Thoracic aorta (tissue), 2 donors: Measurements from ENCODE around the gene NTRK3. TPM values are rescaled to one million over a fixed set of nuclear protein-coding genes. Genes with fewer than 3 reads are reported as not detected.
A peak's percentile ranks its signal among the peaks of the same experiment; 100 is the strongest.

Experiments
- ATAC-seq: fragments of 150-250 bp; one replicate; pipeline ENCODE4 v1.8.0; 2017; ENCODE audit warnings: low read depth; ENCODE audit not compliant: insufficient number of reproducible peaks, low FRiP score
- DNase-seq: peaks from one replicate; pipeline ENCODE4 v3.0.0-alpha.2; 2020; ENCODE audit warnings: low spot score
- H3K27ac ChIP-seq, 2 donors: fragments of 200-600 bp; sonication (generic); 1 replicate in 1 of 2; 2 replicates in 1 of 2; pipeline ENCODE4 v1.5.1; 2016; ENCODE audit warnings: mild to moderate bottlenecking in 2 of 2, moderate library complexity in 2 of 2
- H3K27me3 ChIP-seq: fragments of 200-600 bp; sonication (generic); replicated peaks from 2 replicates; pipeline ENCODE4 v1.6.0; 2016; ENCODE audit warnings: mild to moderate bottlenecking; ENCODE audit not compliant: insufficient read depth
- H3K36me3 ChIP-seq: fragments of 200-600 bp; sonication (generic); one replicate; pipeline ENCODE4 v1.5.1; 2016
- H3K4me1 ChIP-seq, 2 donors: fragments of 200-600 bp; sonication (generic); 1 replicate in 1 of 2; 2 replicates in 1 of 2; pipeline versions ENCODE4 v1.5.1 to v1.6.0; 2016; ENCODE audit warnings: low read depth in 2 of 2, mild to moderate bottlenecking in 1 of 2; ENCODE audit not compliant: control insufficient read depth in 1 of 2
- H3K4me3 ChIP-seq: fragments of 200-600 bp; sonication (generic); 2 replicates; pipeline ENCODE4 v1.5.1; 2016; ENCODE audit warnings: mild to moderate bottlenecking
- H3K9me3 ChIP-seq: fragments of 200-600 bp; sonication (generic); 2 replicates; pipeline ENCODE4 v1.5.1; 2016
- CTCF ChIP-seq: fragments of 200-600 bp; sonication (generic); IDR thresholded peaks from one replicate; pipeline ENCODE4 v1.5.1; 2019; ENCODE audit warnings: antibody characterized with exemption
- total RNA-seq, 2 donors: library from RNA; depleted of rRNA; stranded (reverse); fragments of >200 nt; gene quantifications; one replicate each; pipeline versions ENCODE4 v1.1.0 to v1.2.3, GENCODE V29; 2016

The NTRK3 gene
- total RNA-seq, 2 donors from 2014 or later: 84.9 to 87.3 TPM

- peaks cover 18 to 40% of the 10 kb centered on the region in 2 donors for H3K4me1 ChIP-seq
- no peaks in the 10 kb centered on the region for H3K9me3 ChIP-seq
- no peak overlapping the region for H3K4me3 ChIP-seq
- peaks cover 3% of the 10 kb centered on the region for H3K36me3 ChIP-seq
- no peak for TF ChIP-seq CTCF
- no peak for ATAC-seq
- H3K27me3 ChIP-seq: no peaks in the 10 kb centered on the region
- H3K27ac ChIP-seq: peak overlapping the region; percentile 33 to 59
- no peak for DNase-seq
Observed at GRCh38 chr15:88127432-88127790, 129.1 kb downstream of the NTRK3 start.

DNA sequence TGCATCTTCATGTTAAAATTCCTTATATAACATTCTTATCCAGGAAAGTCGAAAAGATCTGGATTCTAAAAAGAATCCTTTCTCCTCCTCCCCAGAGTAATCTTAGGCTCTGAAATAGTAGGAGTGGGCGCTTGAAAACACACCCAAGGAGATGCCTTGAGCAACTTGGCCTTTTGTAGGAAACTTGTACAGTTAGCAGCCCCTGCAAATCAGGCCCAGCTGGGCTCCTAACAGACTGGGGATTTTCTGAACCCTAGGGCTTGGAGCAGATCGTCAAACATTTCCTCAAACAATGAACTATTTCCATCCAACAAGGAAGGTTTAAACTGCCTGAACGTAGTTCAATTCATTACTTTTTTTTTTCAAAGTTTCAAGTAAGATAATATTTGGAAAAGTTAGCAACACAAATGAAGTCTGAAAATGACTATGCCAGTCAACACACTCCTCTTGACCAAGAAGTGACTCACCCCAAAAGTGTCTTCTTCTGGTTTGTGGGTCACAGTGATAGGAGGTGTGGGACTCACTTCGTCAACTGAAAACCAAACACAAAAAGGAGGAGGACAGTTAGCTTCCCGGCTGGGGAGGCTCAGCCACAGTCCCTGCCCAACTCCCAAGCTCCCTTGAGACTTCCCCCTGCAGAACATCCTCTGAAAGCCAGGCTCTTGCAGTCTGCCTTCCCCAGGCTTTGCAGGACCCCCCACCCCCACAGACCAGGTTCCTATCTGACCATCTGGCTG is 129.7 kb downstream of the NTRK3 start:
- no peak overlapping the region for H3K4me3 ChIP-seq
- H3K4me1 ChIP-seq: peaks cover 18 to 40% of the 10 kb centered on the region in 2 donors
- ATAC-seq (no peak), DNase-seq (no peak)
- H3K9me3 ChIP-seq: no peaks in the 10 kb centered on the region
- TF ChIP-seq CTCF: no peak
- no peaks in the 10 kb centered on the region for H3K27me3 ChIP-seq
- H3K36me3 ChIP-seq: no peaks in the 10 kb centered on the region
- H3K27ac ChIP-seq: peak overlapping the region; percentile 33 to 59

- ATAC-seq: peak; percentile 68
- peak; percentile 24 for DNase-seq
Observed at GRCh38 chr15:88125576-88125975, 131.0 kb downstream of the NTRK3 start.

DNA sequence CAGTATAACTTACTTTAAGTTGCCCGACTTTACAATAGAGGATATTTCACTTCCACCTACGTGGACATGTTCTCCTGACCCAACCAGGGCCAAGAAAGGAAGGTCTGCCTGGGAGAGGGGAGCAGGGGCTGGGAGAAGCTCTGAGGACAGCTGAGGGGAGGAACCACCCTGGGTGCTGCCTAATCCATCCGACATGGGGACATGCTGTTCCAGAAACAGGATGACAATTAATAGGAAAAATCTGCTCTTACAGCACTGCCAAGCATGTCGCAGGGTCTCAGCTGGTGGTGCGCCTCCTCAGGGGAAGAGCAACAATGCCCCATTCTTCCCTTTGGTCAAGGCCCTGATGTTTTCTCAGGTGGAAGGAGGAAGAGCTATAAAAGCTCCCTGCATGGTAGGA is 132.3 kb downstream of the NTRK3 start:
- H3K4me1 ChIP-seq: peaks cover 18 to 49% of the 10 kb centered on the region in 2 donors
- no peaks in the 10 kb centered on the region for H3K36me3 ChIP-seq
- TF ChIP-seq CTCF: no peak
- H3K4me3 ChIP-seq: no peak overlapping the region
- no peaks in the 10 kb centered on the region for H3K9me3 ChIP-seq
- DNase-seq (no peak), ATAC-seq (no peak)
- no peaks in the 10 kb centered on the region for H3K27me3 ChIP-seq
- H3K27ac ChIP-seq: no peak overlapping the region

More at GRCh38 chr15:88125576-88125975, 131.0 kb downstream of the NTRK3 start:
- peaks cover 18 to 40% of the 10 kb centered on the region in 2 donors for H3K4me1 ChIP-seq
- H3K9me3 ChIP-seq: no peaks in the 10 kb centered on the region
- H3K36me3 ChIP-seq: no peaks in the 10 kb centered on the region
- TF ChIP-seq CTCF: no peak
- peak overlapping the region; percentile 33 to 46 for H3K27ac ChIP-seq
- H3K4me3 ChIP-seq: no peak overlapping the region
- no peaks in the 10 kb centered on the region for H3K27me3 ChIP-seq

GRCh38 chr15:88121968-88122530 is 134.5 kb downstream of the NTRK3 start:
- ATAC-seq (no peak), DNase-seq (no peak)
- Histone ChIP-seq H3K27ac (no peak overlapping the region), H3K36me3 (no peaks in the 10 kb centered on the region), H3K27me3 (no peaks in the 10 kb centered on the region), H3K4me3 (no peak overlapping the region), H3K9me3 (no peaks in the 10 kb centered on the region), H3K4me1 (peaks cover 12 to 43% of the 10 kb centered on the region in 2 donors)
- TF ChIP-seq CTCF: no peak
